ENCODE measurements around the gene CHCHD6.

CHCHD6 gene

GRCh38 chr3:126851382-126851781, 147.3 kb downstream of the CHCHD6 start:
- H3K36me3 ChIP-seq (ENCODE audit: insufficient read depth, low read length): peaks cover 5% of the 10 kb centered on the region; the same call in 1 of the 2 replicates
- H3K27ac ChIP-seq (ENCODE audit: low read length): no peak overlapping the region
- H3K4me2 ChIP-seq (ENCODE audit: insufficient read depth, low read length): no peak overlapping the region
- no peaks in the 10 kb centered on the region for H3K4me1 ChIP-seq (ENCODE audit: insufficient read depth, low read length)
- H3K4me3 ChIP-seq (ENCODE audit: low read depth in 1 of 2, low read length in 2 of 2): no peak overlapping the region
- H3K79me2 ChIP-seq (ENCODE audit: insufficient read depth, low read length): no peaks in the 10 kb centered on the region
- no peaks in the 10 kb centered on the region; the same call in none of the 2 replicates for H4K20me1 ChIP-seq (ENCODE audit: insufficient read depth, low read length)
- H3K9me3 ChIP-seq (ENCODE audit: insufficient read depth, low read length, severe bottlenecking): no peaks in the 10 kb centered on the region
- H2AFZ ChIP-seq (ENCODE audit: low read depth, low read length): no peak overlapping the region
- no peaks in the 10 kb centered on the region for H3K27me3 ChIP-seq (ENCODE audit: insufficient read depth, low read length, poor library complexity)
- TF ChIP-seq CTCF (IDR thresholded peaks at IDR 0.05; ENCODE audit: borderline replicate concordance, extremely low read depth, low read length, poor library complexity, severe bottlenecking) (no peak), EZH2 (IDR thresholded peaks at IDR 0.05; ENCODE audit: borderline replicate concordance, low read depth, low read length, severe bottlenecking) (no peak)
- no peak overlapping the region for H3K9ac ChIP-seq (ENCODE audit: low read depth, low read length)
- ATAC-seq (ENCODE audit: insufficient read depth, low read depth) (no peak), DNase-seq (no peak)

GRCh38 chr3:126851934-126852333, 147.9 kb downstream of the CHCHD6 start:
- DNase-seq (no peak), ATAC-seq (ENCODE audit: insufficient read depth, low read depth) (no peak)
- H3K4me1 ChIP-seq (ENCODE audit: insufficient read depth, low read length): no peaks in the 10 kb centered on the region
- peaks cover 5% of the 10 kb centered on the region; the same call in 1 of the 2 replicates for H3K36me3 ChIP-seq (ENCODE audit: insufficient read depth, low read length)
- H3K79me2 ChIP-seq (ENCODE audit: insufficient read depth, low read length): no peaks in the 10 kb centered on the region
- no peak overlapping the region for H3K9ac ChIP-seq (ENCODE audit: low read depth, low read length)
- no peak overlapping the region for H2AFZ ChIP-seq (ENCODE audit: low read depth, low read length)
- H3K27ac ChIP-seq (ENCODE audit: low read length): no peak overlapping the region
- H3K9me3 ChIP-seq (ENCODE audit: insufficient read depth, low read length, severe bottlenecking): no peaks in the 10 kb centered on the region
- no peaks in the 10 kb centered on the region; the same call in none of the 2 replicates for H4K20me1 ChIP-seq (ENCODE audit: insufficient read depth, low read length)
- H3K4me2 ChIP-seq (ENCODE audit: insufficient read depth, low read length): no peak overlapping the region
- H3K27me3 ChIP-seq (ENCODE audit: insufficient read depth, low read length, poor library complexity): no peaks in the 10 kb centered on the region
- no peak overlapping the region for H3K4me3 ChIP-seq (ENCODE audit: low read depth in 1 of 2, low read length in 2 of 2)
- TF ChIP-seq CTCF (IDR thresholded peaks at IDR 0.05; ENCODE audit: borderline replicate concordance, extremely low read depth, low read length, poor library complexity, severe bottlenecking): no peak
- TF ChIP-seq EZH2 (IDR thresholded peaks at IDR 0.05; ENCODE audit: borderline replicate concordance, low read depth, low read length, severe bottlenecking): no peak

- H3K4me2 ChIP-seq (ENCODE audit: insufficient read depth, low read length): no peak overlapping the region
- no peaks in the 10 kb centered on the region for H3K9me3 ChIP-seq (ENCODE audit: insufficient read depth, low read length, severe bottlenecking)
- no peak overlapping the region for H3K4me3 ChIP-seq (ENCODE audit: low read depth in 1 of 2, low read length in 2 of 2)
- no peak overlapping the region for H3K27ac ChIP-seq (ENCODE audit: low read length)
- TF ChIP-seq CTCF (IDR thresholded peaks at IDR 0.05; ENCODE audit: borderline replicate concordance, extremely low read depth, low read length, poor library complexity, severe bottlenecking): no peak
- H4K20me1 ChIP-seq (ENCODE audit: insufficient read depth, low read length): no peaks in the 10 kb centered on the region; the same call in none of the 2 replicates
- ATAC-seq (ENCODE audit: insufficient read depth, low read depth) (no peak), DNase-seq (no peak)
- no peak overlapping the region for H2AFZ ChIP-seq (ENCODE audit: low read depth, low read length)
- H3K27me3 ChIP-seq (ENCODE audit: insufficient read depth, low read length, poor library complexity): no peaks in the 10 kb centered on the region
- H3K9ac ChIP-seq (ENCODE audit: low read depth, low read length): no peak overlapping the region
- no peaks in the 10 kb centered on the region for H3K4me1 ChIP-seq (ENCODE audit: insufficient read depth, low read length)
- H3K36me3 ChIP-seq (ENCODE audit: insufficient read depth, low read length): peaks cover 5% of the 10 kb centered on the region; the same call in 1 of the 2 replicates
- H3K79me2 ChIP-seq (ENCODE audit: insufficient read depth, low read length): no peaks in the 10 kb centered on the region
Measured at GRCh38 chr3:126852511-126852910, 148.5 kb downstream of the CHCHD6 start.

- no peak overlapping the region for H3K4me3 ChIP-seq (ENCODE audit: low read depth in 1 of 2, low read length in 2 of 2)
- H3K36me3 ChIP-seq (ENCODE audit: insufficient read depth, low read length): peaks cover 5% of the 10 kb centered on the region; the same call in 1 of the 2 replicates
- H2AFZ ChIP-seq (ENCODE audit: low read depth, low read length): no peak overlapping the region
- H3K4me2 ChIP-seq (ENCODE audit: insufficient read depth, low read length): no peak overlapping the region
- no peak overlapping the region for H3K9ac ChIP-seq (ENCODE audit: low read depth, low read length)
- H4K20me1 ChIP-seq (ENCODE audit: insufficient read depth, low read length): peaks cover 4% of the 10 kb centered on the region
- DNase-seq (no peak), ATAC-seq (ENCODE audit: insufficient read depth, low read depth) (no peak)
- H3K9me3 ChIP-seq (ENCODE audit: insufficient read depth, low read length, severe bottlenecking): no peaks in the 10 kb centered on the region
- no peak for TF ChIP-seq EZH2 (IDR thresholded peaks at IDR 0.05; ENCODE audit: borderline replicate concordance, low read depth, low read length, severe bottlenecking)
- TF ChIP-seq CTCF (IDR thresholded peaks at IDR 0.05; ENCODE audit: borderline replicate concordance, extremely low read depth, low read length, poor library complexity, severe bottlenecking): no peak
- no peaks in the 10 kb centered on the region for H3K4me1 ChIP-seq (ENCODE audit: insufficient read depth, low read length)
- no peaks in the 10 kb centered on the region for H3K79me2 ChIP-seq (ENCODE audit: insufficient read depth, low read length)
- H3K27ac ChIP-seq (ENCODE audit: low read length): no peak overlapping the region
- no peaks in the 10 kb centered on the region for H3K27me3 ChIP-seq (ENCODE audit: insufficient read depth, low read length, poor library complexity)
Measured at GRCh38 chr3:126854666-126855065, 150.6 kb downstream of the CHCHD6 start.

Data from DND-41 (cell line).